Caki2 (cell line): ENCODE measurements around the gene AKAIN1. TPM values are rescaled to one million over a fixed set of nuclear protein-coding genes. Genes with fewer than 3 reads are reported as not detected.

ENCODE experiments used
- DNase-seq: peaks from one replicate; pipeline ENCODE4 v3.0.0-alpha.2; 2015; ENCODE audit warnings: low read depth
- in situ Hi-C: cut with HindIII; loops from 2 replicates; pipeline ENCODE4 v1.10.0; 2016; ENCODE audit warnings: low sequenced_read_pairs, low pct_unique_long_range_greater_than_20kb, mixed read lengths
- total RNA-seq: library from RNA; depleted of rRNA; stranded (reverse); fragments of >200 nt; shearing (Covaris generic); gene quantifications from 2 replicates; pipeline ENCODE4 v1.2.3, GENCODE V29; 2014; ENCODE audit warnings: low replicate concordance; rRNA removed

AKAIN1 gene
- total RNA-seq, result not detected in 2 replicates

- DNase-seq, result peak; percentile 65
- in situ Hi-C loops, result no loop called here
Measured at GRCh38 chr18:5197032-5197434, at the start of gene AKAIN1. Gene AKAIN1 (minus strand): TSS chr18:5197257. CDS start chr18:5197053, 204 bp downstream.

DNA sequence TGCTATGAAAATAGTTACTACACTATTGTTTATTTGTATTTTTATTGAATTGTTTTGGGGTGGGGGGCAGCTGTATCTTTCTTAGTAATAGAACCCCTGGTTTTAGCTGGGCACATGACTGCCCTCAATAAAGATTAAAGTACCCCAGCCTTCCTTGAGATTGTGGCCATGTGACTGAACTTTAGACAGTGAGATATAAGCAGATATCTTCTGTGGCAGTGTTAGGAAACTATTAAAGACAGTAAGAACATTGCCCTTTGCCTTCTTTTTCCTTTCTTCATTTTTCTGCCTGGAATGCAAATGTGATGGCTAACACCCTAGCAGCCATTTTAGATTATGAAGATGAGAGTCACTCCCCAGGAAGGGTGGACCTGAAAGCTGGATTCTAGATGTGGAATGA lies 47.9 kb upstream of the AKAIN1 start:
- in situ Hi-C loops, result no loop called here
- DNase-seq, result no peak

- in situ Hi-C loops, result no loop called here
- DNase-seq, result no peak
Measured at GRCh38 chr18:5239447-5239846, 42.4 kb upstream of the AKAIN1 start.

DNA sequence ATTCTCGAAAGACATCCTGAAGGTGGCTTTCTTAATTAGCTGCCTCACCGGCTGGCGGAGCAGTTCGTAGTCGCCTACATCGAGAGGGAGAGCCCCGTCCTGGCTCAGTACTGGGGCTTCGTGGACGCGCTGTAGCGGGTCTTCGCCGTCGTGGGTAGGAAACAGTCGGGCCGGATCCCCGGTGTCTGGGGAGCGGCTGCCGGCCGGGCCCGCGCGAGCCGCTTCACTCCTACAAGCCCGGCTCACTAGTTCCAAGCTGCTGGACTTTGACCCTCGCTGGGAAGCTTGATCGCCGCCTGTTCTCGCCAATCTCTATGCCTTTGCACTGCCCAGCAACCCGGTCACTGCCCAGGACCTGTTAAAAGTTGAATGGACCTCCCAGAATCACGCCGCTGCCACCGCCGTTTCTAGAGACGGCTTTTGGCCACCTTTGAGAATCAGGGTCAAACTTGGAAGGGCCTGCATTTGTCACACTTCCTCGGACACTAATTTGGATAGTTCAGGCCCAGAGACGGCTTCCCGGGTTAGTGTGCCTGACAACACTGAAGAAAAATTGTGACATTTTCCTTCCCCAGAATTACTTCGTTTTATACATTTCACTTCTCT lies 41.4 kb upstream of the AKAIN1 start:
- in situ Hi-C loops, result no loop called here
- no peak for DNase-seq

DNA sequence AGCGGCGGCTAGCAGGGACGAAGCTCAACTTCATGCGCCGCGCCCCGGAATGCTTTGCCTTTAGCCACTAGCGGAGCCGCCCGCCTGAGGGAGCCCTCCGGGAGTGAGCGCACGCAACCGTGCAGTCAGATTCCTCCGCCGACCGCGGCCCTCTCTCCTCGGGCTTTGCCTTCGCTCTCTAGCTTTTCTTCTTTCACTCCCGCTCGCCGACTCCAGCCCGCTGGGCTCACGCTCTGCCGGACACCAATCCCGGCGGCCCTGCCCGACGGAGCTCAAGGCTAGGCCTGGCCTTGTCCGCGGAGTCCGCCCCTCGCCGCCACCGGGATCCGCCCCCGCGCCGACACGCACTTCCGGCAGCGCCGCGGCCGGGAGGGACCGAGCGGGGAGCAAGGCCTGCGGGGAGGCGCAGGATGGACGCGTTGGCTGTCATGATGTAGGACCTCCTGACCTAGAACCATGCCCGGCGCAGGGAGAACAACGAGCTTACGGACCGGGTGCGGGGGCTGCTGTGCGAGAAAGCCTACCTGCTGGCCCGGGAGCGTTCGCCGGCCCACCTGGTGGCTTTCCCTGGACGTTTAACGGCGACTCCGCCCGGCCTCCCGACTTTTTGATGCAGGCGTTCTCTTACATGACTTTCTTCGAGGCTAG lies 40.8 kb upstream of the AKAIN1 start:
- peak; percentile 91 for DNase-seq
- in situ Hi-C loops, result no loop called here

DNA sequence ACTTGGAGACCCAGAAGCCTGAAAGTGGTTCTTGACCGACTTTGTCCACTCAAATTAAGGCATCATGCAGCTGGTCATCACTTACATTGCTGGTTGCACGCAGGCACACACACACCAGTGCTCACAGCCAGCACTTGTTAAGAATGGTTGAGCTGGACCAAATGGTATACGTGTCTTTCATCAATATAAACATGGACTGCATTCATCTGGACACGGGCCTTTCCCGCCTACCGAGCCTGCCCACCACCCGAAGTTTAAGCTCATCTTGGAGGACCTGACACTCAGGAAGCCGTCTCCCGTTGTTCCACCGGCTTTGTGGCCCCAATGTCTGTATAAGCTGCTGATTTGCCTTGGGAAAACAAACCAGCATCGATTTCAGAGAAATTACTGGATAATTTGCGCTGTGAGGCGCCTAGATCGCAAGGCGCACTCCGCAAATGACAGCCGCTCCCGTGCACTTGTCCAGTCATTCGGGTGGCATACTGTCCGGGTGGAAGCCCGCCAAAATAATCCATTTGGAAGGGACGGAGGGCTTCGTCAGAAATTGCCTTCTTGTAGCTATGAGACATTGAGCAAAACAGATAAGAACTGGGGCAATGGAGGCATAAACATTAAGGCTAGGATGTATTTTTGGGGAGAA lies 40.1 kb upstream of the AKAIN1 start:
- DNase-seq, result no peak
- in situ Hi-C loops, result no loop called here

GRCh38 chr18:5214583-5215351 lies 17.7 kb upstream of the AKAIN1 start:
- no peak for DNase-seq
- in situ Hi-C loops, result no loop called here

- no peak for DNase-seq
- in situ Hi-C loops, result no loop called here
Measured at GRCh38 chr18:5207471-5208150, 10.6 kb upstream of the AKAIN1 start.

DNA sequence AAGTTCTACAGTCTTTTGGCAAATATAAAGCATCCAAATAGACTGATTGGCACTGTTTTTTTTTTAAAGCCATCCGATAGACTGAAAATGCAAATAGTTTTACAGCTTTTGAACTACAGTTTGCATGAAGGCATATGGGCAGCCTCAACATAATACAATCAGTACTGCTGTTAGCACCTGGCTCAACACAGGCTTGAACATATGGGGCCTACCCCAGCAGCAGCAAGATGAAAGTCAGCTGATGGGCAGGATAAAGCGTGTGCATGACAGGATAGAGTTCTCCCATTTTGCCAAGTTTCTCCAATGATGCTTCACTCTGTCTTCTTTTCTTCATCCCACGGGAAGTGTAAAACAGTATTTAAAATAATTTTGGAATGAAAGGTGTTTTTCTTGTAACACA lies 1.3 kb upstream of the AKAIN1 start:
- in situ Hi-C loops, result no loop called here

DNA sequence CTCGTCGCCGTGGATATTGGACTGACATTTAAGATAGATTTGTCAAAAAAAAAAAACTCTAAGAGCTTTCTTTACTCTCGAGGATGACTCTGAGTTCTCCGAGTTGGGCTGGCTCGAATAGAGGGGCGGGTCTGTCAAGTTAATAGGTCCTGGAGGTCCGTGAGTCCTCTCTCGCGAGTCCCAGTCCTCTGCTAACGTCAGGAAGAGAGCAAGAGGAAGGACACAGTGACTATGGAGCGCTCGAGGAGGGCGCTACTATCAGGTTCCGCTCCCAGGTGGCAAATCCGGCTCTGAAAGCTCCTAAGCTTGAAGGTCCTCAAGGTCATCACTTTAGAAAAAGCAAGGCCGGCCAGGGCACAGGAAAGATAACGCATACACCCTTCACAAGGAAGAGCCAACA lies 404 bp upstream of the AKAIN1 start:
- no peak for DNase-seq
- in situ Hi-C loops, result no loop called here

More for the DNA sequence above, 1.3 kb upstream of the AKAIN1 start:
- no peak for DNase-seq

DNA sequence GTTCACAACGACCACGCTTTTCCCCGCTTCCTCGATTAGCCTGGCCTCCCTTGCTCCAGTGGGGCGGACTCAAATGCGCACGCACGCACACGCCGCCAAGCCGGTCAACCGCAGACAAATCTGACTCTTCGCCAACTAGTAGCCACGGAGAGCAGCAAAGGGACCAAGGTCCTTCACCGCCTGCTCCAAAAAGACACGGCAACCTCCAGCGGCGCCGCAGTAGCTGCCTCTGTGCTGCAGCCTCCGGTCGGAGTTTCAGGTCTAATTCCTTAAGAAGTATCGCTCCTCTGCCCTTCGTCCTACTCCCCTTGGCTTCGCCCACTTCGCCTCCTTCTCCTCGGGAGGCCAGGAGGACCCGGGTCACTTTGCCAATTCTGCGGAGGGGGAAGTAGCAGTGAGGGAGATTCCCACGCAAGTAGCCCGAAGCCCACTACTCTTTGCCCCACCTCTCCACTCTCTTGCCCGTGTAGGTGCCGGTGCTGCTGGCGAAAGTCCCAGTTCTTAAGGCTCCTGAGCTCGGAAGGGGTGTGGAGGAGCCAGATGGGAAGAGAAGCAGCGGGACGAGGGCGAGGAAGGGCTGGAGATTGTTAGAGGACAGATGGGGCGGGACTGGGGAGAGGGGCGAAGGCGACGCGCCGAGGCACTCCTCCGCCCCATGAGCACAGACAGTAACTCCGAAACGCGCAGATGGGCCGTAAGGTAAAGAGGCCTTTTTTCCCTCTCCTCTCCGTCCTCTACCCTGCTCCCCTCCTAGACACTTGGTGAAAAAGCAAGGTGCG lies 615 bp downstream of the AKAIN1 start:
- DNase-seq, result peak; percentile 2
- in situ Hi-C loops, result no loop called here

DNA sequence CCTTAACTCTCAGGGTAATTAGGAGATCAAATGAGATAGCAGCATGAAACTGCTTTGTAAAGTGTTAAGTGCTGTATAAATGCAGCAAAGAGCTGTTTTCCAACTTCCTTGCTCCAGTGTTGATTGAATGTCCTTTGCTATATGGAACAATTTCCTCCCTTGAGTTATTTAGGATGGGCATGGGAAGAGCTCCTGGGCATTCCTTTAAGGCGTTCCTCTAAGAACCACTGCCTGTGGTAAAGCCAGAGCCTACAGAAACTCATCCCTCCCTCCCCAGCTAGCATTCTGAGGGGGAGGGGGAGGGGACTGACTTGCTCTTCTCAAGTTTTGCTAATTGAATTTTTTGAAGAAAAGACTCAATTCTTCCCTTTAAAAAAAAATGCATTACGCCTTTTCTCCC lies 1.4 kb downstream of the AKAIN1 start:
- DNase-seq, result no peak
- in situ Hi-C loops, result no loop called here

DNA sequence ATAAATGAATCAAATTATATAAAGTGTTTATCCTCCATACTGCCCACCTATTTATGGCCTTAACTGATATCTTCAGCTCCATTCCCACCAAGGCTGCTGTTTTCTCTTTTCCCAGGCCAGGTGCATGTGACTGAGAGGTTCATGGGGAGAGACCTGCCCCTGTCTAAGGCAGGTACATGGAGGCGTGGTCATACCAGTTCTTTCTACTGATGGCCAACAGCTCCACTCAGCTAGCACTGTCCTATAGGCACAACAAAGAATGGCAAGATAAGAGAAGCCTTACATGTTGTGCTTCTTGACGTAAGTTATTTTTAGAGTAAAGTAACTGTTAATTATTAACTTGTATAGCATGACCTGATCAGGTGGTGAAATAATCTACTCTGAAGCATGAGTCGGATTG lies 16.8 kb downstream of the AKAIN1 start:
- no peak for DNase-seq
- in situ Hi-C loops, result no loop called here

- no peak for DNase-seq
- in situ Hi-C loops, result no loop called here
Measured at GRCh38 chr18:5178519-5178918, 18.5 kb downstream of the AKAIN1 start.

GRCh38 chr18:5175378-5175777 lies 21.7 kb downstream of the AKAIN1 start:
- in situ Hi-C loops, result no loop called here
- no peak for DNase-seq

GRCh38 chr18:5173646-5174045 lies 23.4 kb downstream of the AKAIN1 start:
- in situ Hi-C loops, result no loop called here
- no peak for DNase-seq

DNA sequence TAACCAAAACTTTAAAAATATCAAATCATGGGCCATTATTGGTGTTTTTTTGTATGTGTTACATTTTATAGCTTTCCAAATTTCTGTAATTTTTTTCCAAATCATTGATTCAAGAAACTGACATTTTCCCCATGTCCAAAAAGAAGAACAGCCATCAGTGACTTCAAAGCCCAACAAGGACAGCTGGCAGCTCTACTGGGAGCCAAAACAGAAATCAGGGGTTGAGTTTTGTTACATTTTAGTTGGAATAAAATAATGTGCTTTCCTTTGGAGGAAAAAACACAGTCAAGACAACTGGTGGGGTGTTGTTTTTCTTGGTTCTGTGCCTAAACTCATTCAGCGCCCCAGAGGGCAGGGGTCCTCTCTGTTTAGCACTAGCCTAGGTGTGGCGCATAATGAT lies 23.8 kb downstream of the AKAIN1 start:
- in situ Hi-C loops, result no loop called here
- DNase-seq, result no peak

GRCh38 chr18:5167831-5168230 lies 29.2 kb downstream of the AKAIN1 start:
- DNase-seq, result no peak
- in situ Hi-C loops, result no loop called here
